Mesothelial cell of epicardium (in vitro differentiated cells): Measurements from ENCODE around the gene NARS2. TPM values are rescaled to one million over a fixed set of nuclear protein-coding genes. Genes with fewer than 3 reads are reported as not detected.
"Not testable (repeated sequence)": the region's sequence is repeated elsewhere in the genome, so short reads cannot be mapped to it uniquely, and the experiment has no call there.

Experiments
- DNase-seq, 2 experiments: peaks; one replicate each; pipeline ENCODE4 v3.0.0; 2021; ENCODE audit warnings: low spot score in 2 of 2; ENCODE audit not compliant: unreplicated experiment in 2 of 2
- H3K27ac Mint-ChIP-seq: 2 replicates; pipeline ENCODE4 v1.8.0; 2021; ENCODE audit warnings: mixed read lengths
- H3K27me3 Mint-ChIP-seq: 2 replicates; pipeline ENCODE4 v1.8.0; 2021; ENCODE audit warnings: low read depth, mixed read lengths
- H3K36me3 Mint-ChIP-seq: 2 replicates; pipeline ENCODE4 v1.8.0; 2021; ENCODE audit warnings: mixed read lengths
- H3K4me1 Mint-ChIP-seq: 2 replicates; pipeline ENCODE4 v1.8.0; 2021; ENCODE audit warnings: mixed read lengths
- H3K4me3 Mint-ChIP-seq: 2 replicates; pipeline ENCODE4 v1.8.0; 2021; ENCODE audit warnings: mild to moderate bottlenecking, moderate library complexity, mixed read lengths
- H3K9me3 Mint-ChIP-seq: 2 replicates; pipeline ENCODE4 v1.8.0; 2021; ENCODE audit warnings: mixed read lengths
- CTCF ChIP-seq: fragments of 200-600 bp; sonication (generic); IDR thresholded peaks from one replicate; pipeline ENCODE4 v1.5.0; 2021; ENCODE audit warnings: antibody characterized with exemption; ENCODE audit not compliant: unreplicated experiment
- total RNA-seq: library from RNA; stranded (reverse); gene quantifications from 3 replicates; pipeline ENCODE4 v1.2.1, GENCODE V29; 2021

The NARS2 gene
- total RNA-seq, 1 donor from 2014 or later: 23.1 TPM

- Mint-ChIP-seq H3K9me3 (peaks cover 18% of the 10 kb centered on the region), H3K4me1 (no peaks in the 10 kb centered on the region), H3K27ac (no peak overlapping the region), H3K36me3 (no peaks in the 10 kb centered on the region), H3K27me3 (no peaks in the 10 kb centered on the region), H3K4me3 (no peak overlapping the region)
- no peak for DNase-seq
- TF ChIP-seq CTCF: no peak
Measured at GRCh38 chr11:78612721-78613377, 38.2 kb upstream of the NARS2 start.

GRCh38 chr11:78609321-78609720, 34.7 kb upstream of the NARS2 start:
- not testable (repeated sequence) for DNase-seq, H3K4me3 Mint-ChIP-seq

DNA sequence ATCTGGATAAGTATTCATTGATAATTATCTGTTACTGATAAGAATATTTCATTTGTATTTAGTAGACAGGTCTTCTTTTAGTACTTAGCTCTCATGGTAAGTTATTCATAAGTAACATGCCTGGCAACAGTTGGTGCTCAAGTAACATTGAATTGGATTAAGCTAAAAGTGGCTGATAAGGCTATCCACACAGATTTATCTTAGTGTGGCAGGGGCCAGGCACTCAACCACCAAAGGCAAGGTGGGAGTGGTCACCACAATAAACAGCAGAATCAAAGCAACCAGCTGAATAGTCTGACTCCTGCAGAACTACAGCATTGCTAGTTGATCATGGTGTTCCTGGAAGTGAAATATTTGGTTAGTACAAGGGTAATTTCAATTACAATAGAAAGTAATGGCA, 33.0 kb upstream of the NARS2 start:
- DNase-seq: no peak
- Mint-ChIP-seq H3K27ac (no peak overlapping the region), H3K4me1 (no peaks in the 10 kb centered on the region), H3K4me3 (no peak overlapping the region), H3K9me3 (peaks cover under 1% of the 10 kb centered on the region), H3K27me3 (no peaks in the 10 kb centered on the region), H3K36me3 (no peaks in the 10 kb centered on the region)
- no peak for TF ChIP-seq CTCF

More at GRCh38 chr11:78609321-78609720, 34.7 kb upstream of the NARS2 start:
- H3K9me3 Mint-ChIP-seq: peaks cover 14% of the 10 kb centered on the region
- not testable (repeated sequence) for H3K36me3 Mint-ChIP-seq, H3K27ac Mint-ChIP-seq, H3K4me1 Mint-ChIP-seq, H3K27me3 Mint-ChIP-seq

- Mint-ChIP-seq H3K27ac (no peak overlapping the region), H3K36me3 (no peaks in the 10 kb centered on the region), H3K4me3 (no peak overlapping the region), H3K27me3 (peaks cover 8% of the 10 kb centered on the region), H3K9me3 (peaks cover 6% of the 10 kb centered on the region), H3K4me1 (no peaks in the 10 kb centered on the region)
- DNase-seq: no peak
- TF ChIP-seq CTCF: no peak
Measured at GRCh38 chr11:78606667-78607066, 32.0 kb upstream of the NARS2 start.

DNA sequence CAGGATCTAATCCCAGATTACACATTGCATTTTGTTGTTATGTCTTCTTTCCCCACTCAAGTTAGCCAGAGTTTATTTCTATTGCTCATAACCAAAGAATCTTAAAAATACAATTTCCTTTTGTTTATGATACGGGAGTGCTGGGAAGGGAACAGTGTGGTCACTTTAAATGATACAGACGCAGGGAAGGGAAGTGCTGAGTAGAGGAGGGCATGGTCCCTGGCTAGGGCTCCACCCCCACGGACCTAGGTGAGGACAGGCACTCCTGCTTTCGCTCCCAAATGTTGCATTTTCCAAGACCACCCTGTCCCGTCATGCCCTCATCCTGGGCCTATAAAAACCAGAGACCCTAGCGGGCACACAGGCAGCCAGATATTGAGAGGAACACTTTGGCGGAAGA, 30.6 kb upstream of the NARS2 start:
- TF ChIP-seq CTCF: no peak
- Mint-ChIP-seq H3K9me3 (peaks cover 11% of the 10 kb centered on the region), H3K27ac (no peak overlapping the region), H3K36me3 (no peaks in the 10 kb centered on the region), H3K4me1 (no peaks in the 10 kb centered on the region), H3K27me3 (peaks cover 16% of the 10 kb centered on the region), H3K4me3 (no peak overlapping the region)
- no peak for DNase-seq

DNA sequence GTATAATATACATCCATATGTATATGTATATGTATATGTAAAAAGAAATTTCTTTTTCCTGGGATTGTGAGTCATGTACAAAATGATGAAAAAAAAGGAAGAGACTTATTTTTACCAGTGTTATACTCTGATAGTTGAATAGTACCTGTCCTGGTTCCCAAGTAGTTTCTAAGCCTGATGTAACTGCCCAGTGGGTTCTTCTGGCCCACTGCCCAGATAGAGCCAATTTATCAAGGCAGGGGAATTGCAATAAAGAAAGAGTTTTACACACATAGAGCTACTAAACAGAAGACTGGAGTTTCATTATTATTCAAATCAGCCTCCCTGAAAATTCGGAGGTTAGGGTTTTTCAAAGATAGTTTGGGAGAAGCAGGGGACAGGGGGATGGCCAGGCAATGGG, 29.1 kb upstream of the NARS2 start:
- H3K36me3 Mint-ChIP-seq: no peaks in the 10 kb centered on the region
- peaks cover 11% of the 10 kb centered on the region for H3K9me3 Mint-ChIP-seq
- no peak for TF ChIP-seq CTCF
- no peak overlapping the region for H3K27ac Mint-ChIP-seq
- H3K27me3 Mint-ChIP-seq: peaks cover 21% of the 10 kb centered on the region
- no peak for DNase-seq
- H3K4me1 Mint-ChIP-seq: no peaks in the 10 kb centered on the region
- no peak overlapping the region for H3K4me3 Mint-ChIP-seq

DNA sequence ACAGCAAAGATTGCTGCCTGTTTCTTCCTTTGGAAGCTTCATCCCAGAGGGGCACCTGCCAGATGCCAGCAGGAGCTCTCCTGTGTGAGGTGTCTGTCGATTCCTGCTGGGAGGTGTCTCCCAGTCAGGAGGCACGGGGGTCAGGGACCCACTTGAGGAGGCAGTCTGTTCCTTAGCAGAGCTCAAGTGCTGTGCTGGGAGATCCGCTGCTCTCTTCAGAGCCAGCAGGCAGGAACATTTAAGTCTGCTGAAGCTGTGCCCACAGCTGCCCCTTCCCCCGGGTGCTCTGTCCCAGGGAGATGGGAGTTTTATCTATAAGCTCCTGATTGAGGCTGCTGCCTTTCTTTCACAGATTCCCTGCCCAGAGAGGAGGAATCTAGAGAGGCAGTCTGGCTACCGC, 28.1 kb upstream of the NARS2 start:
- not testable (repeated sequence) for H3K27ac Mint-ChIP-seq, H3K4me1 Mint-ChIP-seq, DNase-seq, H3K36me3 Mint-ChIP-seq, H3K4me3 Mint-ChIP-seq
- H3K27me3 Mint-ChIP-seq: peaks cover 21% of the 10 kb centered on the region
- peaks cover 11% of the 10 kb centered on the region for H3K9me3 Mint-ChIP-seq

DNA sequence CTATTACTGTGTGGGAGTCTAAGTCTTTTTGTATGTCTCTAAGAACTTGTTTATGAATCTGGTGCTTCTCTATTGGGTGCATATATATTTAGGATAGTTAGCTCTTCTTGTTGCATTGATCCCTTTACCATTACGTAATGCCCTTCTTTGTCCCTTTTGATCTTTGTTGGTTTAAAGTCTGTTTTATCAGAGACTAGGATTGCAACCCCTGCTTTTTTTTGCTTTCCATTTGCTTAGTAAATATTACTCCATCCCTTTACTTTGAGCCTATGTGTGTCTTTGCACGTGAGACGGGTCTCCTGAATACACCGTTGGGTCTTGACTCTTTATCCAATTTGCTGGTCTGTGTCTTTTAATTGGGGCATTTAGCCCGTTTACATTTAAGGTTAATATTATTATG, 26.4 kb upstream of the NARS2 start:
- DNase-seq, H3K36me3 Mint-ChIP-seq, H3K4me3 Mint-ChIP-seq, H3K27ac Mint-ChIP-seq, H3K4me1 Mint-ChIP-seq: not testable (repeated sequence)
- Mint-ChIP-seq H3K27me3 (peaks cover 21% of the 10 kb centered on the region), H3K9me3 (peaks cover 11% of the 10 kb centered on the region)

DNA sequence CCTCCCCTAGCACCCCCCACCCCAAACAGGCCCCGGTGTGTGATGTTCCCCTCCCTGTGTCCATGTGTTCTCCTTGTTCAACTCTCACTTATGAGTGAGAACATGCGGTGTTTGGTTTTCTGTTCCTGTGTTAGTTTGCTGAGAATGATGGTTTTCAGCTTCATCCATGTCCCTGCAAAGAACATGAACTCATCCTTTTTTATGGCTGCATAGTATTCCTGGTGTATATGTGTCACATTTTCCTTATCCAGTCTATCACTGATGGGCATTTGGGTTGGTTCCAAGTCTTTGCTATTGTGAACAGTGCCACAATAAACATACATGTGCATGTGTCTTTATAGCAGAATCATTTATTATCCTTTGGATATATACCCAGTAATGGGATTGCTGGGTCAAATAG, 22.9 kb upstream of the NARS2 start:
- peaks cover 11% of the 10 kb centered on the region for H3K9me3 Mint-ChIP-seq
- not testable (repeated sequence) for H3K36me3 Mint-ChIP-seq, DNase-seq, H3K27ac Mint-ChIP-seq, H3K4me3 Mint-ChIP-seq
- peaks cover 16% of the 10 kb centered on the region for H3K4me1 Mint-ChIP-seq
- H3K27me3 Mint-ChIP-seq: peaks cover 20% of the 10 kb centered on the region
